Panc1 (cell line): Measurements from ENCODE around the gene SKIC8.

Experiments
- CTCF ChIP-seq: fragments of 450-650 bp; IDR thresholded peaks from 2 replicates; pipeline ENCODE4 v1.5.1; 2017; ENCODE audit warnings: mild to moderate bottlenecking
- POLR2AphosphoS5 ChIP-seq: IDR thresholded peaks from 2 replicates; pipeline ENCODE4 v1.6.1; 2012; ENCODE audit warnings: mild to moderate bottlenecking, low read depth, low read length, moderate library complexity
- SIN3A ChIP-seq: IDR thresholded peaks from 2 replicates; pipeline ENCODE4 v1.6.1; 2012; ENCODE audit warnings: low read depth, mild to moderate bottlenecking, low read length, moderate library complexity, borderline replicate concordance; ENCODE audit not compliant: insufficient read depth

GRCh38 chr15:78261062-78261461 lies 38.3 kb downstream of the SKIC8 start:
- no peak for TF ChIP-seq CTCF
- no peak for TF ChIP-seq POLR2AphosphoS5
- TF ChIP-seq SIN3A: no peak
